ENCODE measurements around the gene LRMDA.
A peak's percentile ranks its signal among the peaks of the same experiment; 100 is the strongest.

LRMDA gene

DNA sequence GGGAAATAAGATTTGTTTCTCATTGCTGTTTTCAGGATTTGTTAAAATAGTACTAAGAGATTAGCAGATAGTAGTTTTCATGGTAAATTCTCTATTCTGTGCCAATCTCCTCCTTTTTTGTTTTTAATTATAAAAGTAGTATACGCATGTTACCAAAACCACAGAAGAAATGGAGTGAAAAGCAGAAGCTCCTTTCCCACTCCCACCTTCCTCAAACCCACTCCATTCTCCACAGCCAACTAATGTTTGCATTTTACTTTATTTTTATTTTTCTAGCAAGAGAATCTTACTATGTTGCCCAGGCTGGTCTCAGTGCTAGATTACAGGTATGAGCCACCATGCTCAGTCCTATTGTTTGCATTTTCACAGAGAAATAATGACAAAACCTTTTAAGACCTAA, 4.5 kb upstream of the LRMDA start:
- H3K4me3 Mint-ChIP-seq: no peak overlapping the region
- H3K27me3 Mint-ChIP-seq: peaks cover 42% of the 10 kb centered on the region
- H3K27ac Mint-ChIP-seq: no peak overlapping the region
- no peaks in the 10 kb centered on the region for H3K9me3 Mint-ChIP-seq
- CTCF ChIA-PET: no interaction called here
- no peak for DNase-seq
- no peaks in the 10 kb centered on the region for H3K36me3 Mint-ChIP-seq
- peaks cover 2% of the 10 kb centered on the region for H3K4me1 Mint-ChIP-seq

- peaks cover 53% of the 10 kb centered on the region for H3K27me3 Mint-ChIP-seq
- H3K4me3 Mint-ChIP-seq: no peak overlapping the region
- no peaks in the 10 kb centered on the region for H3K9me3 Mint-ChIP-seq
- DNase-seq: no peak
- no peak overlapping the region for H3K27ac Mint-ChIP-seq
- H3K36me3 Mint-ChIP-seq: no peaks in the 10 kb centered on the region
- CTCF ChIA-PET: no interaction called here
- peaks cover 3% of the 10 kb centered on the region for H3K4me1 Mint-ChIP-seq
Measured at GRCh38 chr10:75427951-75428350, 3.5 kb upstream of the LRMDA start.

GRCh38 chr10:75428434-75429158, 2.8 kb upstream of the LRMDA start:
- no peak overlapping the region for H3K4me3 Mint-ChIP-seq
- H3K27ac Mint-ChIP-seq: no peak overlapping the region
- peaks cover 55% of the 10 kb centered on the region for H3K27me3 Mint-ChIP-seq
- H3K4me1 Mint-ChIP-seq: peaks cover 3% of the 10 kb centered on the region
- no peak for DNase-seq
- CTCF ChIA-PET: no interaction called here
- no peaks in the 10 kb centered on the region for H3K9me3 Mint-ChIP-seq
- H3K36me3 Mint-ChIP-seq: no peaks in the 10 kb centered on the region

GRCh38 chr10:75429159-75429827, 2.1 kb upstream of the LRMDA start:
- Mint-ChIP-seq H3K4me1 (peaks cover 3% of the 10 kb centered on the region), H3K4me3 (no peak overlapping the region), H3K27ac (no peak overlapping the region), H3K36me3 (no peaks in the 10 kb centered on the region), H3K9me3 (no peaks in the 10 kb centered on the region), H3K27me3 (peaks cover 56% of the 10 kb centered on the region)
- no peak for DNase-seq
- CTCF ChIA-PET: no interaction called here

DNA sequence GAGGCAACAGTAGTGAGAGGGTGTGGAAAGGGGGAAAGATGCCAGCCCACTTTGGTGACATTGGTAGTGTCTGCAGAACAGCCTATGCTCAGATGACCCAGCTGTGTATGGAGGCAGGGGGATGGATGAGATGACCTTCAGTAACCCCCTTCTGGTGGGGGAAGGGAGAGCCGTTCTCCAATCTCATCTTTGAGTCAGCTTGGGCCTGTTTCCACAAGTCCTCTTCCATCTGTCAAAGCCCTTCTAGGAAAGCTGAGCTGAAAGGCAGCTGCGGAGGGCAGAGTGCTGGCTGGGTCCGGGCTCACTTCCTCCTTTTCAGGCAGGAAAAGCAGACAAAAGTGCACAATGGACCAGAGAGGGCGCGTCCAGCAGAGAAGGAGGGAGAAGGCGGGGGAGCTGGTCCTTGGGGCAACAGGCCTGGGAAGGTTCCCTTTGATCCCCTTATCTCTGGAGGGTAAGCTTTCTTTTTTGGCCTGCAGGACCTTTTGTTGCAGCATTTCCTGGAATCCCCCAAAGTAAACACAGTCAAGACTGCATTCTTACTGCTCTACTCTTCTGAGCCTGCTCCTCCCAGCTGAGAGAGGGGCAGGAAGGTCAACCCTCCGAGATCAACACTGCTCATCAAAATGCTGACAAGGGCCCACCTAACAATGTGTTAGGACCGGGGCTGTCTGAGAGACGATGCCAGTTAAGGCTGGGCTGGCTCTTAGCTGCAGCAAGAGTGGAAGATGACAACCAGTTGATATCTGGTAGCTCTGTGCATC, 1.2 kb upstream of the LRMDA start:
- DNase-seq: no peak
- peaks cover 3% of the 10 kb centered on the region for H3K4me1 Mint-ChIP-seq
- H3K9me3 Mint-ChIP-seq: no peaks in the 10 kb centered on the region
- CTCF ChIA-PET: no interaction called here
- H3K27me3 Mint-ChIP-seq: peaks cover 59% of the 10 kb centered on the region
- H3K27ac Mint-ChIP-seq: no peak overlapping the region
- no peak overlapping the region for H3K4me3 Mint-ChIP-seq
- H3K36me3 Mint-ChIP-seq: no peaks in the 10 kb centered on the region

DNA sequence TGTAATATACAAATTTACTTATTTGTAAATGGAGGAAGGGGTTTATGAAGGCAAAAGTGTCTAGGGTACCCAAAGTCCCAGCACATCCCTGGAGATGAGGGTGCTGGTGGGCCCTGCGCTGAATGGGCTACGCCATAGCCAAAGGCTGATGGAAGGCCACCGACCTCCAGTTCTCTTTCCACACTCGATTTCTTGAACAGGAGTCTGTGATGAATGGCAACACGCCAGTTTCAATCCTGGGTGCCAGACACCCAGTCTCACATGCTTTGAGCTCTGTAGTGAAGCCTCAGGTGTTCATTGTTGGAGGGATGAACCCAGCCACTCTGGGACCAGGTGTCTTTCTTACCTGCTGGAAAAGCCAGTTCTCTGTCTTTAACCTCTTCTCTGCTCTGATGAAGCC, 752 bp downstream of the LRMDA start:
- H3K27ac Mint-ChIP-seq: peak overlapping the region; percentile 7
- no peaks in the 10 kb centered on the region for H3K36me3 Mint-ChIP-seq
- peaks cover 3% of the 10 kb centered on the region for H3K4me1 Mint-ChIP-seq
- DNase-seq: no peak
- H3K27me3 Mint-ChIP-seq: peaks cover 59% of the 10 kb centered on the region
- no peaks in the 10 kb centered on the region for H3K9me3 Mint-ChIP-seq
- H3K4me3 Mint-ChIP-seq: no peak overlapping the region
- CTCF ChIA-PET: no interaction called here

DNA sequence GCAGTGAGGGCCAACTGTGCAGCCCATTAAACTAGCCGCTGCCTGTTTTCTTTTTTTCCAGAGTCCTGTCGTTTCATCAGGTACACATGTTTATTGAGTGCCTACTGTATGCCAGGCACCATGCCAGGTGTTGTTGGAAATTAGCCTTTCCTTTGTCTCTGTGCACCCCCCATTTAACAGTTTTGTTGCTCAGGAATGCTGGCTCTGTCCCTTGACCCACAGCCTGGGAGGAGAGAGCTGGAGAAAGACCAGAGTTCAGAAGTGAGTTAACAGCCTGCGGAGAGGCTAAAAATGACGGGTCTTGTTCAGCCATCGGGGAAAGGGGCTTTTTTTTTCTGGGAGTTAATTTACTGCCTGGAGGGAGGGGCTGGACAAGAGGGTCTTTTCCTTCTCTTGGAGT, 1.3 kb downstream of the LRMDA start:
- Mint-ChIP-seq H3K4me3 (no peak overlapping the region), H3K4me1 (peaks cover 3% of the 10 kb centered on the region), H3K27me3 (peaks cover 61% of the 10 kb centered on the region), H3K36me3 (no peaks in the 10 kb centered on the region), H3K27ac (no peak overlapping the region), H3K9me3 (no peaks in the 10 kb centered on the region)
- DNase-seq: no peak
- CTCF ChIA-PET: no interaction called here

GRCh38 chr10:75433216-75433615, 1.8 kb downstream of the LRMDA start:
- Mint-ChIP-seq H3K9me3 (no peaks in the 10 kb centered on the region), H3K27me3 (peaks cover 63% of the 10 kb centered on the region), H3K36me3 (no peaks in the 10 kb centered on the region), H3K4me1 (peaks cover 3% of the 10 kb centered on the region), H3K4me3 (no peak overlapping the region), H3K27ac (no peak overlapping the region)
- no peak for DNase-seq
- CTCF ChIA-PET: no interaction called here

DNA sequence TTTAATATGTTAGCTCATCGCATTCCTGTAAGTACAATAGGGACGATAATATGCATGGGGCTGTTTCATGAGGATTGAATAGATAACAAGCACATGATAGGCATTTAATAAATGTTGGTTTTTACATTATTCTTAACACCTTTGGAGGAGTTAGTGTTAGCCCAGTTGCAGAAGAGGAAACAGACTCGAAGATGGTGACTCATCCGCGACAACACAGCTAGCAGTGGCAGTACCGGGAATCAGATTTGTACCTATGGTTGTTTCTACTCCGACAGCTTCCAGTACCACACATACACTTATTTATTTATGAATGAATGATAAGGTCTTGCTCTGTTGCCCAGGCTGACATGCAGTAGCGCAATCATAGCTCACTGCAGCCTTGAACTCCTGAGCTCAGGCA, 2.9 kb downstream of the LRMDA start:
- CTCF ChIA-PET: no interaction called here
- Mint-ChIP-seq H3K36me3 (no peaks in the 10 kb centered on the region), H3K4me3 (no peak overlapping the region), H3K4me1 (peaks cover 3% of the 10 kb centered on the region), H3K27me3 (peaks cover 52% of the 10 kb centered on the region), H3K27ac (no peak overlapping the region), H3K9me3 (no peaks in the 10 kb centered on the region)
- no peak for DNase-seq

DNA sequence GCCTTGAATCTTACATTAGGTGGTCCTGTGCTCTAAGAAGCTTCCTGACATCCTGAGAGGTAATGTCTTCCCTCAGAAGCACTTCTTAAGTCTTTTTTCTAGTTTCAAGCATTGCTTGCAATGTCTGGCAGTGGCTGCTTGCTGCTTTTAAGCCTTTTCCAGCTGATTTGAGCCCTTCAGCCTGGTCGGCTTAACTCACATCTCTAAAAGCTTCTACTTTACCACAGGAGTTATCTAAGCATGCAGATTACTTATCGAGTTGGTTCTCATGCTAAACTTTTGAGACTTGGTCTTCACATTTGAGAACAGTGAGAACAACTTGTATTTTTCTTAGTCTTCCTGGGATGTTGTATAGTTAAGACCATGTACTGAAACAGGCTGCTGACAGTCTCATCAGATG, 3.9 kb downstream of the LRMDA start:
- no peak for DNase-seq
- no peak overlapping the region for H3K4me3 Mint-ChIP-seq
- CTCF ChIA-PET: no interaction called here
- H3K36me3 Mint-ChIP-seq: no peaks in the 10 kb centered on the region
- H3K9me3 Mint-ChIP-seq: no peaks in the 10 kb centered on the region
- peaks cover 3% of the 10 kb centered on the region for H3K4me1 Mint-ChIP-seq
- H3K27me3 Mint-ChIP-seq: peaks cover 49% of the 10 kb centered on the region
- H3K27ac Mint-ChIP-seq: no peak overlapping the region

DNA sequence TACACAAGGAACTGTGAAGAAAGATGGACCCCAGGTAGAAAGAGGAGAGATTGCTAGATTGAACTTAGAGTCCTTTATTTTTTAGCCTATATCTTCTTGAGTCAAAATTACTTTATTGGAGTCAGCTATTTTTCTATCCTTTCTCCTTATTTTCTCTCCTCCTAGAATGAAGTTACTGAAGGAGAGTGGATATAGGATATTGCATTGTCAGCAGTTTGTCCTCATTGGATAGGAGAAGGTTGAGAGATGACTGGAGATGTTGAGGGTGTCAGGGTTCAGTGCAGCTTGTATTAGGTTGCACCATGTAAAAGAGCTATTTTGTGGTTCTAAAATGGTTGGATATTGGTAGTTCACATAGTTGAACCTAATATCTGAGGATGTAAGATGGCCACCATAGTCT, 5.5 kb downstream of the LRMDA start:
- no peak for DNase-seq
- no peaks in the 10 kb centered on the region for H3K9me3 Mint-ChIP-seq
- H3K4me3 Mint-ChIP-seq: no peak overlapping the region
- H3K27me3 Mint-ChIP-seq: peaks cover 47% of the 10 kb centered on the region
- no peak overlapping the region for H3K27ac Mint-ChIP-seq
- CTCF ChIA-PET: no interaction called here
- peaks cover under 1% of the 10 kb centered on the region for H3K4me1 Mint-ChIP-seq
- no peaks in the 10 kb centered on the region for H3K36me3 Mint-ChIP-seq

DNA sequence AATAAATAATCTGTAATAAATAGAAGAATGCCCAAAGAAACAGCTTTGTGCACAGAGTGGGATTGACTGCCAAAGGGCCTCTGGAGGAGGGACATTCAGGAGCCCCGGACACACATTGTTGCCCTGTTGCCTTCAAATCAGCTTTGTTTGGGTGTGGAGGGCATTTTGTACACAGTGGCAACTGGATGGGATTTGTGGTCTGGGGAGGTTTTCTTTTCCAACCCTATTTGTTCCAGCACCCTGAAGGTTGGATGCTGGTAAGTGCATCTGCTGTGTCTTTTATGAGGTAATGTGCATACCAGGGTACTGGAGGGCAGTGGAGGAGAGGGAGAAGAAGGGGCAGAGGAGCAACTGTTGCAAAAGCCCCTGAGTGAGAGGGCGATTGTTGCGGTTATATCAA, 6.3 kb downstream of the LRMDA start:
- Mint-ChIP-seq H3K36me3 (no peaks in the 10 kb centered on the region), H3K27me3 (peaks cover 39% of the 10 kb centered on the region), H3K4me1 (no peaks in the 10 kb centered on the region), H3K27ac (no peak overlapping the region), H3K4me3 (no peak overlapping the region), H3K9me3 (peaks cover 2% of the 10 kb centered on the region)
- no peak for DNase-seq
- CTCF ChIA-PET: no interaction called here

- Mint-ChIP-seq H3K27me3 (peaks cover 33% of the 10 kb centered on the region), H3K4me3 (no peak overlapping the region), H3K27ac (no peak overlapping the region), H3K4me1 (no peaks in the 10 kb centered on the region), H3K36me3 (no peaks in the 10 kb centered on the region), H3K9me3 (peaks cover 4% of the 10 kb centered on the region)
- DNase-seq: no peak
- CTCF ChIA-PET: no interaction called here
Measured at GRCh38 chr10:75438275-75438674, 6.9 kb downstream of the LRMDA start.

GRCh38 chr10:75439811-75440210, 8.4 kb downstream of the LRMDA start:
- no peaks in the 10 kb centered on the region for H3K4me1 Mint-ChIP-seq
- peaks cover 10% of the 10 kb centered on the region for H3K9me3 Mint-ChIP-seq
- H3K27ac Mint-ChIP-seq: no peak overlapping the region
- no peaks in the 10 kb centered on the region for H3K36me3 Mint-ChIP-seq
- peaks cover 27% of the 10 kb centered on the region for H3K27me3 Mint-ChIP-seq
- DNase-seq: no peak
- CTCF ChIA-PET: no interaction called here
- no peak overlapping the region for H3K4me3 Mint-ChIP-seq

- DNase-seq: no peak
- peaks cover 27% of the 10 kb centered on the region for H3K27me3 Mint-ChIP-seq
- no peak overlapping the region for H3K27ac Mint-ChIP-seq
- CTCF ChIA-PET: no interaction called here
- no peak overlapping the region for H3K4me3 Mint-ChIP-seq
- H3K9me3 Mint-ChIP-seq: peaks cover 10% of the 10 kb centered on the region
- H3K36me3 Mint-ChIP-seq: no peaks in the 10 kb centered on the region
- no peaks in the 10 kb centered on the region for H3K4me1 Mint-ChIP-seq
Measured at GRCh38 chr10:75440271-75440793, 8.9 kb downstream of the LRMDA start.
